ENCODE measurements around the gene NECAP2.
A peak's percentile ranks its signal among the peaks of the same experiment; 100 is the strongest.
"Not testable (repeated sequence)": the region's sequence is repeated elsewhere in the genome, so short reads cannot be mapped to it uniquely, and the experiment has no call there.

NECAP2 gene

GRCh38 chr1:16462773-16463330, 22.3 kb downstream of the NECAP2 start:
- DNase-seq = no peak

- DNase-seq = no peak
Observed at GRCh38 chr1:16464917-16465625, 24.5 kb downstream of the NECAP2 start.

- no peak for DNase-seq
Observed at GRCh38 chr1:16468558-16468957, 28.0 kb downstream of the NECAP2 start.

DNA sequence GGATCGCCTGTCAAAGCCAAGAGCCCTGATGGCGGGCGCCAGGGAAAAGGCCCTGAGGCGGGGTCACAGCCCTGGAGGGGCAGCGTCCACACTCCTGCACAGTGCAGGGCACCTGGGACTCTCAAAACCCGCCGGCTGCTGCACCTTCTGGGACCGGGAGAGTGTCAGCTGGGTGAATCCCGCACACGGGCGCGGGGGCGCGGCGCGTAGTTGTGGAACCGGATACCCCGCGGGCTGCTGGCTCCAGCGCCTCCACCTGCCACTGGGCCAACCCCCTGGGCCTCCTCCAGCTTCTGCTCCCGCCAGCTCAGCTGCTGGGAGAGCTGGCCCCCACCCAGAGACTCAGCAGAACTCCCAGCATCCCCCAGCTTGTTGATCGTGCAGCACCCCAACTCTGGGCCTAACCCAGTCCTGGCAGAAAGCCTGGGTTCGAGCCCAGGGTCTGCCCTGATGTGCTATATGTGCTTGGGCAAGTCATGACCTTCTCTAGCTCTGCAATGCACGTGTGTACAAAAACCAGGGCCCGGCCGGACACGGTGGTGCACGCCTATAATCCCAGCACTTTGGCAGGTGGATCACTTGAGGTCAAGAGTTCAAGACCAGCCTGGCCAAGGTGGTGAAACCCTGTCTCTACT, 33.8 kb downstream of the NECAP2 start:
- no peak for DNase-seq

- DNase-seq = not testable (repeated sequence)
Observed at GRCh38 chr1:16474891-16475290, 34.4 kb downstream of the NECAP2 start.

DNA sequence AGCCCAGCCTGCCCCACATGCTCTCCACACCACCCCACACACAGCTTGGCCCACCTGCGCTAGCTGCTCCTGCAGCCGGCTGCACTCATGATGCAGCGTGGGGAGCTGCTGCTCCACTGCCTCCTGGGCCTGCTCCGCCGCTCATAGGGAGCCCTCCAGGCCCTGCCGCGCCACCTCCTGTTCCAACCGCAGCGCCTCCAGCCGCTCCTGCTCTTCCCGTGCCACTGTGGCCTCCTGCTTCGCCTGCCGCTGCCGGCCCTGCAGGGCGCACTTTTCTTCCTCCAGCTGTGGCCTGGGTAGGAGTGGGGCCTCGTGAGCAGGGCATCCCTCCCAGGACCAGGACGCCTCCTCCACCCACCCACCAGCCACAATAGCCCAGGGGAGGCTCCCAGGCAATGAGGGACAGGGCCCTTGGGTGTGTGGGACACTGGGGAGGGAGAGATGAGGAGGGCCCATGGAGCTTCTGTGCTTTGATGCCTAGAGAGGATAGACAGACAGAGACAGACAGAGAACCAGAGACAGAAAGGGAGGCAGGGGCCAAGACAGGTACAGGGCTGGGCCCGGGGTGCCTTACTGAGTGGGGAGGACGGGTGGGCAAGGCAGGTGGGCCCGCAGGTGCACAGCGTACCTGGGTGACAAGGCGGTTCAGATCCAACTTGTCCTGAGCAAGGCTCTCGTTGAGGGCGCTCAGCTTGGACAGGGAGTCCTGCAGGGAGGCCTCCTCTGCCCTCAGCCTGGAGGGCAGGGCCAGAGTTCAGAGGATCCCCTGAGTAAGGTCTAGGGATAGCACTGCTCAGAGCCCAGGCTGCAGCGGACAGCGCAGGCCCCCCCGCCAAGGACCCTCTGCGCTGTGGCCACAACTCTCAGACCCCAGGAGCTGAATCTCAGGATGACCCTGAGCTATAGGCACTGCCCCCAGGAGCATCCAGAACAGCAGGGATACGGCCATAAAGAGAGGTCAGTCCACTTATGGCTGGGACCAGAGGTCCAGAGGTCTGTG, 35.5 kb downstream of the NECAP2 start:
- not testable (repeated sequence) for DNase-seq

GRCh38 chr1:16478091-16478490, 37.6 kb downstream of the NECAP2 start:
- DNase-seq = no peak

DNA sequence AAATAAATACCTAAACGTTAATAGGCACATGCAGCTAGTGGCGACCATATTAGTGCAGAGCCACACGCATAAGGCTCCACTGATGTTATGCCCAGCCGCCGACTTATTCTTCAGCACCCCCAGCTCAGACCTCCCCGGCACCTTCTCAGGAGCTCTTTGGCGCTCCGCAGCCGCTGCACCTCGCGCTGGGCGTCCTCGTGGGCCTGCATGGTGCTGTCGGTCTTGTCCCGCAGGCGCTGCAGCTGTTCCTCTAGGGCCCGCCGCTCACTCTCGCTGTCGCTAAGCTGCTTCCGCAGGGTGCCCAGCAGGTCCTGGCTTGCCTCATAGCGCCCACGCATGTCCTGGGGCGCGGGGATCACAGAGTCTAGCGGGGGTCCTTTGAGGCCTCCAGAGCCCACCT, 42.6 kb downstream of the NECAP2 start:
- not testable (repeated sequence) for DNase-seq

- DNase-seq = not testable (repeated sequence)
Observed at GRCh38 chr1:16483639-16484500, 43.3 kb downstream of the NECAP2 start.

DNA sequence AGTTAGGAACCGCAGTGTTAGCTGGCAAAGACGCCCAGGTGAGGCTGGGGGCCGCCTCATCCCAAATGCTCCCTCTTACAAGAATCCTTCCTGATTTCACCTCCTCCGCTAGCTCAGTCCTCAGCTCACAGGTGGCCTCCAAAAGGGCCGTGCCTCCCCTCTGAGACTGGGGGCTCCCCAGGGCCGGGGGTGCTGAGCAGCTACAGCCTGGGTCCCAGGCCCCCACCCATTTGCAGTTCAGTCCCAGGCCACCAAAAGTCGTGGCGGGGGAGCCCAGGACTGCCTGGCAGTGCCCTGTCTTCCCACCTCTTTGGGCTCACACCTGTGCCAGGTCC, 43.9 kb downstream of the NECAP2 start:
- DNase-seq = no peak

DNA sequence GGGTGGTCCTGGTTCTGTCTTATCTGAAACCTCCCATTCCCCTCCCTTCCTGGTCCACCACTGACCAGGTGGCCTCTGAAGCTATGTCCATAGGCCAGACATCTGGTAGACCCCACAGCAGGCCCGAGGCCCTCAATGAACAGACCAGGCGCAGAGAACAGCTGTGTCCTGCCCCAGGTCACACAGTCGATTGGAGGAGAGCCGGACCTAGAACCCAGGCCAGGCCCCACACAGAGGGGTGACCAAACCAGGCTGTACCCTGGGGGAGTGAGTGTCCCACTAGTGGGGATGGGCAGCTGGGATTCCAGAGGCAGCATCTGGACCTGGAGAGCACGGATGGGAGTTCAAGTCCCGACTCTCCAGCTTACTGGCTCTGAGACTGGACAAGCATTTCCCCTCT, 44.4 kb downstream of the NECAP2 start:
- no peak for DNase-seq

DNA sequence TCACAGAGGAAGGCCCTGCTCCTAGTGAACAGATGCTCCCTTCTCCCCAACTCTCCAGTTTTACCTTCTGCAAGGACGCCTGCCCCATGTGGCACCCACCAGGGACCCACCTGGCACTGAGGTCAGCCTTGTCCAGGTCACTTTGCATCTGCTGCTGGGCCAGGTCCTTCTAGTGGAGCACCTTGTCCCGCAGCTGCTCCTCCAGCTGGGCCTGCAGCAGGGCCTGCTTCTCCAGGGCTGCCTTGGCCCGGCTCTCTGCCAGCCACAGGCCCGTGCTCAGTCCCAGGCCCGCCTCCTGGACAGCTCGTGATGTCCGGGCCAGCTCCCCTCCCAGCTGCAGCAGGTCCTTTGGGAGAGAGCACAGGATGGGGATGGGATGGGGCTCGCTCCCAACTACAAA, 45.8 kb downstream of the NECAP2 start:
- DNase-seq = not testable (repeated sequence)

DNA sequence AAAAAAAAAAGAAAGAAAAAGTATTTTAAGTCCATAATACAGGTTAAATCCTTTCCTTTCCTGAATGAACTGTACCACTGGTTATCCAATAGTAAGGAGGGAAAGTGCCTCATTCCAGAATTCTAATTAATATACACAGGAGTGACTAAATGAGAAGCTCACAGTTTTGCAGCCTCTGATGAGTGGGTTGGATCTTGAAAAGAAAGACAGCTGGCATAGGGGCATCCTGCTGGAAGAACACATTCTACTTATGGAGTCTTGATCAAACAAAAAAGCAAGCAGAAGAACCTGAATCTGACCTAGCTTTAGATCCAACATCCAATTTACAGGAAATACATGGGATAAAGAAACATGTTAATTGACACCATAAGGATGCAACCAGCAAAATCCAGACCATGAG, 46.5 kb downstream of the NECAP2 start:
- DNase-seq = not testable (repeated sequence)

DNA sequence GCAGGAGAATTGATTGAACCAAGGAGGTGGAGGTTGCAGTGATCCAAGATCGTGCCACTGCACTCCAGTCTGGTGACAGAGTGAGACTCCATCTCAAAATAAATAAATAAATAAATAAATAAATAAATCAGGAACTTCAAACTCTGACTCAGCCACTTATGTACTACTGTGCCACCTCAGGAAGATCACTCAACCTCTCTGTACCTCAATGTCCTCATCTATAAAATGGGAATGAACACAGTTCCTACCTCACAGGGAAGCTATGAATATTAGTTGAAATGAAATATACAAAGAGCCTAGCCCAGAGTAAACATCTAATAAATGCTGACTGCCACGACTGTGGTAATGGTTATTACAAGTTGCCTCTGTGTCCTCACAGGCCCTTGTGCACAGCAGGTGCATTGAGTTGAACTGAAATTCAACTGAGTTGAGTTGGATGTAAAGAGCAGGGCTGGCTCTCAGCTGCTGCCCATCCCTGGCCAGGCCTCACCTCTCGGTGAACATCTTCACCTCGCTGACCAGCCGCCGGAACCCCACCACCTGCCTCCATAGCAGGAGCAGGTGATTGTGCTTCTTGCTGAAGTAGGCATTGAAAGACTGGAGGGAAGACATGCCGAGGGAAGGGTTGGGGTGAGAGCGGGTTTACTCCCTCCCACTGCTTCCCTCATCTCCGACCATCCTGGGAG, 48.8 kb downstream of the NECAP2 start:
- not testable (repeated sequence) for DNase-seq

DNA sequence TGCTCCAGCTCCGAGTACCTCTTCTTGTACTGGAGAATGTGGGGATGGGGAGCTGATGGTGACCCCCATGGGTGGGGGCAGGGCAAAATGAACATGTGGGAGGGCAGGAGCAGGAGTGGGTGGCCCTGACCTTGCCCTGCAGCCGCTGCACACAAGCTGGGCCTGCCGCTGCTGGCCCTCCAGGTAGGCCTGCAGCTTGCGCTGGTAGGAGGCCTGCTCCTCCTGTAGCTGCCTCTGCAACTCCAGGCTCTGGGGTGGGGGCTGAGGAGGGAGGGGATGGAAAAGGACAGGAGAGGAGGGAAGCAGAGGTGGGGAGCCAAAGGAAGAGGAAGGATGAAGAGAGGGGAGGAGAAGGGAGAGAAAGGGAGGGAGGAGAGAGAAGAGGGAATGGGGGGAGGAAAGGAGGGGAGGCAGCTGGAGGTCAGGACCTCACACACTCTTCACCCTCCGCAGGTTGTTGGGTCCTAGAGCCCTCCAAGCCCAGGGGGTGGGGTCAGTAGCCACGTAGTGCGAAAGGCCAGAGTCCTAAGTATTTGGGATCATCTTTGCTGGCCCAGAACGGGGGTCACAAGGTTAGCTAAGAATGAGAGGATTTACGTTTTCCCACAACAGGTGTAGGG, 50.6 kb downstream of the NECAP2 start:
- DNase-seq = no peak

DNA sequence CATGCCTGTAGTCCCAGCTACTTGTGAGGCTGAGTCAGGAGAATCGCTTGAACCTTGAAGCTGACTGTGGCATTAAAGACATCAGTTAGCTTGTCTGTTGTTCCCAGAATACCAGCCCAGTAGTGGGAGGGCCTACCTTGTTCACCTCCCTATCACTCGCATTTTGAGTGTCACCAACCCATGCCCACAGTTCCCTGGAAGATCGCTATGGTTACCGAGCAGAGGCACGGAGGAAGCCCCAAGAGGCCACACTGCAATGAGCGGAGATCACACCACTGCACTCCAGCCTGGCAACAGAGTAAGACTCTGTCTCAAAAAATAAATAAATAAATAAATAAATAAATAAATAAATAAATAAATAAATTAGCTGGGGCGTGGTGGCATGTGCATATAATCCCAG, 52.4 kb downstream of the NECAP2 start:
- DNase-seq = not testable (repeated sequence)

GRCh38 chr1:16493731-16494130, 53.2 kb downstream of the NECAP2 start:
- not testable (repeated sequence) for DNase-seq

DNA sequence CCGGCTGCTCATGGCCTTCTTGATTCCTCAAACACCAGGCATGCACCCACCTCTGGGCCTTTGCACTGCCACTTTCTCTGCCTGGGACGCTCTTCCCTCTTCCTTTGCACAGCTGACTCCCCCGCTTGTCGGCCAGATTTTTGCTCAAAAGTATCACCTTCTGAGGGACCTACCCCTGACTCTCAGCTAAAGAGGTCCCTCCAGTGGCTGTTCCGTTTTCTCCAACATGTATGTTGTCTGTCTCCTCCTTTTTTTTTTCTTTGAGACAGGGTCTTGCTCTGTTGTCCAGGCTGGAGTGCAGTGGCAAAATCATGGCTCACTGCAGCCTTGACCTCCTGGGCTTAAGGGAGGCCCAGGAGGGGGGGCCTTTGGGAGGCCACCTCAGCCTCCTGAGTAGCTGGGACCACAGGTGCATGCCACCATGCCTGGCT, 57.0 kb downstream of the NECAP2 start:
- not testable (repeated sequence) for DNase-seq

- DNase-seq = not testable (repeated sequence)
Observed at GRCh38 chr1:16498047-16498446, 57.5 kb downstream of the NECAP2 start.

DNA sequence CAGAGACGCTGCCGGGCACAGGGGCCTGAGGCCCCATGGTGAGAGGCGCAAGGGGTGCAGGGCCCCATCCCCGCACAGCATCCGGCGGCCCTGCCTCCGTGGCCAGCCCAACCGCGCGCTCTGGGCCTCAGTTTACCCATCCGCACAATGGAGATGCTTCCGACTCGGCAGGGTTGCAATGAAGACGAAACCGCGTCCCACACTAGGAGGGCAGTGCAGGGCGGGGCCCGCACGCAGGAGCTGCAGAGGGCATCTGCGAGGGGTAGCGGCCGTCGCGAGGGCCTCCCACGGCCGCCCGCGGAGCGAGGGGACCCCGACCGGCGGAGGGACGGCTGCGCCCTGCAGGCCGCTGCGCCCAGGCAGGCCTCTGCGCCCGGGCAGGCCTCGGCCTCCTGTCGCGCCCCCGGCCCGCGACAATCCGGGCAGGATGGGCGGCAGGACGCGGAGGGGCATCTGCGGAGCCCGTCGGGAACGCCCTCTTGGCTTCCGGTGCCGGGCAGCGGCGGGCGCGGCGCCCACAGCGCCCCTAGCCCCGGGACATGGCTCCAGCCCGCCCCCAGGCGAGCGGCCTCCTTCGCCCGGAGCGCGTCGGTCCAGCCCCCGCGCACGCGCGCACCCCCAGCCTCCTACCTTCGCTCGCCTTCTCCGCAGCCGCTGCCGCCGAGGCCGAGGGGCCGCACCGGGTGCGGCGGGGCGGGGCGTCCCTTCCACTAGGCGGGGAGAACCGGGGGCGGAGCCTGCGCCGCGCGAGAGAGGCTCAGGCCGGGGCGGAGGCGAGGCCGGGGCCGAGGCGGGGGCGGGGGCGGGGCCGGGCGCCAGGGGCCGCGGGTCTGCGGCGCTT, 58.3 kb downstream of the NECAP2 start:
- DNase-seq = peak; percentile 65
